Dermis microvascular lymphatic vessel endothelial cell (primary cell): ENCODE data around the gene CMC4. TPM values are rescaled to one million over a fixed set of nuclear protein-coding genes. Genes with fewer than 3 reads are reported as not detected.

Experiments
- total RNA-seq: library from RNA; depleted of rRNA; stranded (reverse); fragments of >200 nt; gene quantifications from 2 replicates; pipeline ENCODE4 v1.2.1, GENCODE V29; 2014

Gene CMC4
- total RNA-seq, 1 donor from 2014 or later = 8.3 TPM

Other genes starting within 250 kb of the CMC4 start
- gene SMIM9, start 236.5 kb downstream of the CMC4 start, total RNA-seq = not detected in 2 replicates
- 0.51 and 2.8 TPM in 2 replicates for gene F8A1, start 184.8 kb downstream of the CMC4 start, total RNA-seq
- gene F8, start 48.4 kb downstream of the CMC4 start, total RNA-seq = 8.9 and 31.0 TPM in 2 replicates
- 39.8 and 76.1 TPM in 2 replicates for gene FUNDC2, start 44.3 kb downstream of the CMC4 start, total RNA-seq
- 11.5 and 18.4 TPM in 2 replicates for gene MTCP1, start within 50 bp of the CMC4 start, total RNA-seq
- 10.0 and 11.9 TPM in 2 replicates for gene BRCC3, start 372 bp upstream of the CMC4 start, total RNA-seq
- gene VBP1, start 145.3 kb upstream of the CMC4 start, total RNA-seq = 33.9 and 54.3 TPM in 2 replicates
- 0.13 and 0.26 TPM in 2 replicates for gene RAB39B, start 193.4 kb upstream of the CMC4 start, total RNA-seq